HCT116 (cell line): ENCODE data around the gene GRB10.

ENCODE experiments used
- CTCF ChIP-seq, 3 experiments: fragments of 200-600 bp in 1 of 3; sonication (generic) in 1 of 3; IDR thresholded peaks in 2 of 3; conservative IDR thresholded peaks in 1 of 3; 2 replicates each; pipeline ENCODE4 v1.5.1; 2012 to 2017; ENCODE audit warnings: low read depth in 2 of 3, low read length in 2 of 3, antibody characterized with exemption in 1 of 3, borderline replicate concordance in 1 of 3, control low read depth in 1 of 3, mild to moderate bottlenecking in 1 of 3, mixed read lengths in 1 of 3, mixed run types in 1 of 3, moderate library complexity in 1 of 3; ENCODE audit not compliant: insufficient read depth in 1 of 3
- EZH2 ChIP-seq: fragments of 200-600 bp; sonication (generic); IDR thresholded peaks from 2 replicates; pipeline ENCODE4 v1.6.1; 2017; ENCODE audit warnings: antibody characterized with exemption, mixed run types
- POLR2A ChIP-seq: IDR thresholded peaks from 2 replicates; pipeline ENCODE4 v1.7.0; 2011; ENCODE audit warnings: borderline replicate concordance; ENCODE audit not compliant: insufficient read depth, insufficient read length; ENCODE audit errors: extremely low read depth
- POLR2AphosphoS5 ChIP-seq: IDR thresholded peaks from 2 replicates; pipeline ENCODE4 v1.6.1; 2011; ENCODE audit warnings: mild to moderate bottlenecking, low read depth, low read length, moderate library complexity
- RAD21 ChIP-seq: IDR thresholded peaks from 2 replicates; pipeline ENCODE4 v1.6.1; 2012; ENCODE audit warnings: low read depth, mild to moderate bottlenecking
- REST ChIP-seq: IDR thresholded peaks from 2 replicates; pipeline ENCODE4 v1.6.1; 2012; ENCODE audit warnings: low read depth
- SP1 ChIP-seq: IDR thresholded peaks from 2 replicates; pipeline ENCODE4 v1.6.1; 2012; ENCODE audit warnings: low read depth
- SRF ChIP-seq: IDR thresholded peaks from 2 replicates; pipeline ENCODE4 v1.6.1; 2012; ENCODE audit warnings: low read depth
- ZFX ChIP-seq: fragments of 450-650 bp; IDR thresholded peaks from 2 replicates; pipeline ENCODE4 v1.6.1; 2017
- ZNF274 ChIP-seq: fragments of 200-500 bp; sonication (Bioruptor generic); IDR thresholded peaks from 2 replicates; pipeline ENCODE4 v1.6.1; 2014; ENCODE audit warnings: mild to moderate bottlenecking, low read depth, low read length, inconsistent platforms
- TF ChIP-seq, protein P1 (sequence below): IDR thresholded peaks from 2 replicates; pipeline ENCODE4 v1.6.1; 2011; ENCODE audit warnings: mild to moderate bottlenecking, low read length, moderate library complexity; ENCODE audit not compliant: insufficient replicate concordance; ENCODE audit errors: extremely low read depth

- no peak for TF ChIP-seq CTCF (IDR thresholded peaks at IDR 0.05 in 2 of 3, conservative IDR thresholded peaks at IDR 0.05 in 1 of 3; ENCODE audit: borderline replicate concordance in 1 of 3, insufficient read depth in 1 of 3, low read depth in 2 of 3, low read length in 2 of 3)
- no peak for TF ChIP-seq POLR2AphosphoS5
- TF ChIP-seq REST: no peak
- TF ChIP-seq ZFX: no peak
- no peak for TF ChIP-seq EZH2
- no peak for TF ChIP-seq POLR2A
- TF ChIP-seq, protein P1, sequence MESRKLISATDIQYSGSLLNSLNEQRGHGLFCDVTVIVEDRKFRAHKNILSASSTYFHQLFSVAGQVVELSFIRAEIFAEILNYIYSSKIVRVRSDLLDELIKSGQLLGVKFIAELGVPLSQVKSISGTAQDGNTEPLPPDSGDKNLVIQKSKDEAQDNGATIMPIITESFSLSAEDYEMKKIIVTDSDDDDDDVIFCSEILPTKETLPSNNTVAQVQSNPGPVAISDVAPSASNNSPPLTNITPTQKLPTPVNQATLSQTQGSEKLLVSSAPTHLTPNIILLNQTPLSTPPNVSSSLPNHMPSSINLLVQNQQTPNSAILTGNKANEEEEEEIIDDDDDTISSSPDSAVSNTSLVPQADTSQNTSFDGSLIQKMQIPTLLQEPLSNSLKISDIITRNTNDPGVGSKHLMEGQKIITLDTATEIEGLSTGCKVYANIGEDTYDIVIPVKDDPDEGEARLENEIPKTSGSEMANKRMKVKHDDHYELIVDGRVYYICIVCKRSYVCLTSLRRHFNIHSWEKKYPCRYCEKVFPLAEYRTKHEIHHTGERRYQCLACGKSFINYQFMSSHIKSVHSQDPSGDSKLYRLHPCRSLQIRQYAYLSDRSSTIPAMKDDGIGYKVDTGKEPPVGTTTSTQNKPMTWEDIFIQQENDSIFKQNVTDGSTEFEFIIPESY: no peak
- TF ChIP-seq SP1: no peak
- TF ChIP-seq ZNF274: no peak
- TF ChIP-seq RAD21: no peak
- TF ChIP-seq SRF: no peak
Observed at GRCh38 chr7:50824882-50825281, 42.2 kb upstream of the GRB10 start.
